CD4-positive, alpha-beta T cell treated with Interleukin-17A for 4 hours (primary cell): ENCODE results near the gene GLMP.
"Not testable (repeated sequence)": the region's sequence is repeated elsewhere in the genome, so short reads cannot be mapped to it uniquely, and the experiment has no call there.

Experiments used
- DNase-seq: peaks from one replicate; pipeline ENCODE4 v3.0.0-alpha.2; 2020; ENCODE audit warnings: mixed read lengths

The GLMP gene, protein sequence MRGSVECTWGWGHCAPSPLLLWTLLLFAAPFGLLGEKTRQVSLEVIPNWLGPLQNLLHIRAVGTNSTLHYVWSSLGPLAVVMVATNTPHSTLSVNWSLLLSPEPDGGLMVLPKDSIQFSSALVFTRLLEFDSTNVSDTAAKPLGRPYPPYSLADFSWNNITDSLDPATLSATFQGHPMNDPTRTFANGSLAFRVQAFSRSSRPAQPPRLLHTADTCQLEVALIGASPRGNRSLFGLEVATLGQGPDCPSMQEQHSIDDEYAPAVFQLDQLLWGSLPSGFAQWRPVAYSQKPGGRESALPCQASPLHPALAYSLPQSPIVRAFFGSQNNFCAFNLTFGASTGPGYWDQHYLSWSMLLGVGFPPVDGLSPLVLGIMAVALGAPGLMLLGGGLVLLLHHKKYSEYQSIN

GRCh38 chr1:156295391-156295947 lies at the start of gene GLMP:
GLMP (minus strand) TSS chr1:156295679; CDS start chr1:156295645, 34 bp downstream.
- peak; percentile 70 for DNase-seq

- no peak for DNase-seq
These were observed 48.9 kb upstream of the GLMP start for GRCh38 chr1:156344409-156344808.

DNA sequence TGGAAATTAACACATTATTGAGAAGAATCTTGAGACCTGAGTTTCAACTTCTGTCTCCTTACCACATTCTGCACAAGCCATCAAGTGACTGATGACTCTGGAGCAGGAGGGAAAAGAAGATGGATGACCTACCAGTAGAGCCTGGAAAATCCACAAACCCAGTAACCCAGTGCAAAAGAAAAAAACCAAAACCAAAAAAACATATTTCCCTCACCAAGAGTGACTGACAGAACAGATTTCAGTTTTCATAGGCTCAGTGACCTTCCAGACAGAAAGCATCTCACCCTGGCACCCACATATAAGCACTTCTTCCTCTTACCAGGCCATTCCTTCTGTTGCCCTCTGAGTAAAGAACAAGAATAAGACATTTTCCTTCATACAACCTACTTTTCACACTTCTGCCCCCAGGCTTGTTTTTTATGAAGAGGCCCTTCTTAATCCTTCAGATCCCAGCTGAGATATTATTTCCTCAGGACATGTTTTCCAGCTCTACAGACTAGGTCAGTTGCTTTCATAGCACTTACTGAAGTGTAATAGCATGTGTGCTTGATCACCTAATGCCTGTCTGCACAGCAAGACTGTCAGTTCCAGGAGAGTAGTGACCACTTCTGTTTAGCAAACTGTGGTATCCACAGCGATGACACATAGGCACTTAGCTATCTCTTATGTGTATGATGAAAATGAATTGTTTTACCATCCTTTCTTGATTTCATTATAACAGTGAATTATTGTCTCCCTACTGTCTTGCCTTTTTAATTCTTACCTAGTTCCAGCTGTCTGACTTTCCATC lies 46.9 kb upstream of the GLMP start:
- no peak for DNase-seq

DNA sequence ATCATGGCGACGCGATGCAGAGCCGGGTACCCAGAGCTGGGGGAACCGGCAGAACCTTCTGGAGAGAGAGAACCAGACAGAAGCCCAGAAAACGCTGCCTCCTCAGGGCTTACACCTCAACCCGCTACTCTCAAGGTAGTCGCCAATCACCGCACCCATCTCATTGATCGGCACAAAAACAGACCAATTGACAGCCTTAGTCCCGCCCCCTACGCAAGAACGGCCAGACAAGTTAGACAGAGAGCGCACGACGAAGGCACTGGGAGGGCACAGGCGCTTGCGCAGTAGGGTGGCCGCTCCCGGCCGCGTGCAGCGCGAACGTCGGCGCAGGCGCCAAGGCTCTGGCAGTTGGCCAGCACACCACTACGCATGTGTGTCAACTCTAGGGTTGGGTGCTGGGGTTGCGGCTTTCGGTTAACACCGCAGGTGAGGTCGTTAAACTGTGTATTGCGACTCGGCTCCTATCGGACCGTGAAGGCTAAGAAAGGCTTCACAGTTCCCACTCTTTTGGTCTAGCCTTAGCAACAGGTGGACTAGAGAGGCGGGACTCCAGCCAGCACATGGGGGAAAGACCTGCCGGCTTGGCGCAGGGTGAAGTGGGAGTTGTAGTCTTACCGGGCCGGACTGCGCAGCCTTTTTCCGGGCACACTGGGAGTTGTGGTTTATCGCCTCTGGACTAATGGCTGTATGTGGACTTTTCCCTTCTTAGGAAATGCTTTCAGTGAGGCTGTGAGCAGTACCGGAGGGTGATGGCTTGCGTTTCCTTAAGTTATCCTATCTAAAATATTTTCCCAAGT lies 42.9 kb upstream of the GLMP start, which contains the start of the genes CCT3 and TSACC:
TSS of gene CCT3 (minus strand) at position 113 of the 797 bp plus-strand sequence. CDS start at position 5, 108 bp downstream.
TSS of gene TSACC (plus strand) at position 347 of the 797 bp plus-strand sequence. CDS start 1,232 bp downstream, outside the sequence.
- DNase-seq: peak; percentile 99

- DNase-seq: no peak
These were observed 42.4 kb upstream of the GLMP start for GRCh38 chr1:156337888-156338179.

DNA sequence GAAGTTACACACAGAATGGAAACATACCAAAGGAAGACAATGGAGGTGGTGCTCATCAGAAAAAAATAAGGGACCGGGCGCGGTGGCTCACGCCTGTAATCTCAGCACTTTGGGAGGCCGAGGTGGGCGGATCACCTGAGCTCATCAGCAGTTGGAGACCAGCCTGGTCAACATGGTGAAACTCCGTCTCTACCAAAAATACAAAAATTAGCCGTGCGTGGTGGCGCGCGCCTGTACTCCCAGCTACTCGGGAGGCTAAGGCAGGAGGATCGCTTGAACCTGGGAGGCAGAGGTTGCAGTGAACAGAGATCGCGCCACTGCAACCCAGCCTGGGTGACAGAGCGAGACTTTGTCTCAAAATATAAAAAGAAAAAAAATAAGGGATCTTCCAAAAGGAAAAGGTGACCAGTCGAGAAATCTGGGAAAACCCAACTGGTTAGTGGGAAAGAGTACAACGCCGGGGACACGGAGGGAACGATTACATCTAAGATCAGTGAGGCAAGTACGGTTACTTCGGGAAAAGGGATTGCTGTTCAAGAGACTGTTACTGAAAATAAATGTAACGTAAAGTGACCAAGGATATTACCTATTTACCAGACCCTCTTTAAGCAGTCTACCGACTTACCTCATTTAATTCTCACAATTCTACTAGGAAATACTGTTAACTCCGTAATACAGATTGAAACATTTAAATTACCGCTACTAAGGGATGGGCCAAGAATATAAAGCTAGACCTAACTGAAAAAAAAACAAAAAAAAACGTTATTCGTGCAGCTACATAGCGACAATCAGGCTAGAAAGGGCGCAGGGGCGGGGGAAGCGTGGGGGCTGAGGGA lies 41.8 kb upstream of the GLMP start:
- no peak for DNase-seq

- no peak for DNase-seq
These were observed 40.8 kb upstream of the GLMP start for GRCh38 chr1:156336242-156336641.

DNA sequence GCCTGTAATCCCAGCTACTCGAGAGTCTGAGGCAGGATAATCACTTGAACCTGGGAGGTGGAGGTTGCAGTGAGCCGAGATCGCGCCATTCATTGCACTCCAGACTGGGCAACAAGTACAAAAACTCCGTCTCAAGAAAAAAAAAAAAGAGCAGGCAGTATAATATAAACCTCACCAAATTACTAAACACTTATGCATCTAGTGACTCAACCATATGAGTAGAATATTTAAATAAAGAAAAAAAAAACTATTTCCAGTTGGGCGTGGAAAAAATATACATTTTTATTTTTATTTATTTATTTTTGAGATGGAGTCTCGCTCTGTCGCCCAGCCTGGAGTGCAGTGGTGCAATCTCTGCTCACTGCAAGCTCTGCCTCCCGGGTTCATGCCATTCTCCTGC lies 27.7 kb upstream of the GLMP start:
- not testable (repeated sequence) for DNase-seq

DNA sequence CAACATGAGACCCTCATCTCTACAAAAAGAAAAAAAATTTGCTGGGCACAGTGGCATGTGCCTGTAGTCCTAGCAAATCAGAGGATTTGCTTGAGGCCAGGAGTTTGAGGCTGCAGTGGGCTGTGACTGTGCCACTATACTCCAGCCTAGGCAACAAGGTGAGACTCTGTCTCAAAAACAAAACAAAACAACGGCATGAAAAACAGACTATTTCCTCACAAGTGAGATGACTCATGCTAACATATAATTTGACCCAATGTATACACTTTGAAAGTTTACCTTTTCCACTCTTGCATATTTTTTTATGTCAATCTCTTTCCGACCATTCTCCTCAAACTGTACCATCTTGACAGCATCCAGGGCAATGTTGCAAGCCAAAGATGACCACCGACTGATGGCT lies 25.1 kb upstream of the GLMP start:
- DNase-seq: no peak

DNA sequence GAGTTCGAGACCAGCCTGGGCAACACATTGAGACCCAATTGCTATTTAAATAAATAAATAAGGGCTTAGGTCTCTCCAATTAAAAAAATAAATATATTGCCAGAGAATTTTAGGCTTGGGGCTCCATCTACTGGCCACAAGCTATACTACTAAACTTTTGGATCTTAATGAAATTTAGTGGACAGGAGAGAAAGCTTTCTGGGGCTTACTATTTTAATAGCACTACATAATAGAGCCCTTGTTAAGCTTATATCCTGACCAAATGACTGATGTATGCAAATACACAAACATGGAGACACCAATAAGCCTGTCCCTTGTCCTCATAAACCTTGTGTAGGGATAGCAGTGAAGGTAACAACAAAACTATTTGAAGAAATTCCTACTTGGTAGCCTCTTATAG lies 24.2 kb upstream of the GLMP start:
- peak; percentile 16 for DNase-seq

- DNase-seq: no peak
These were observed 21.4 kb upstream of the GLMP start for GRCh38 chr1:156316909-156317308.

- DNase-seq: no peak
These were observed 15.5 kb upstream of the GLMP start for GRCh38 chr1:156310962-156311361.

DNA sequence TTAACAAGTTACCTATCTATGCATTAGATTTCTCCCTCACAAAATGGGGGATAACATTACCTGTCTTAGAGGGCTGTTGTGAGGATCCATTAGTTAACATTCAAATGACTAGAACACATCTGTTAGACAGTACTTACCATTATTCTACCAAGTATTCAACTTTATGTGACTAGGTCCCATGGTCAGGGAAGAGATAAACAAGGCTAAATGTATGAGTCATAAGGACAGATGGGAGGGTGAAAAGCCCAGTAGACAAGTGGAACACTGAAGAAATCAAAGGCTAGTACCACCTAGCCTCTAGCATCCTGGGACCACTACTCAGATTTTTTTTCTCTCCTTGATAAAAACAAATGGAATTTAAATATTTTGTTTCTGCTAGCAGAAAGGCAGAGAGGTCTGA lies 12.6 kb upstream of the GLMP start:
- DNase-seq: no peak

DNA sequence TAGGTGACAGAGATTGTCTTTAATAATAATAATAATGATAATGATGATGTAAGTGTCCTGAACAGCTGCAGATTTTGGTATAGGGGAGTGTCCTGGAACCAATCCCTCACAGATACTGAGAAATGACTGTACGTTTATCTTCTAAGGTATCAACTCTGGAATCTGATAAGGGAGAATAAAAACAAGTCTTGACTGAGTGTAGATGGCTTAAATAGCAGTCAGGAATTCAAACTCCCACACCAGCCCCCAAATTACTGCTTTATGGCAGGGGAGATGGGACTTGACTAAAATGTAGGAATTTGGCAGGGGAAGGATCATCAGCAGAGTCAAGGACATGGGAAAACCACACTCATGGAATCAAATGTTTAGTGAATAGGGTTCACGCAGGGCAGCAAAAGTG lies 9.7 kb upstream of the GLMP start:
- no peak for DNase-seq

DNA sequence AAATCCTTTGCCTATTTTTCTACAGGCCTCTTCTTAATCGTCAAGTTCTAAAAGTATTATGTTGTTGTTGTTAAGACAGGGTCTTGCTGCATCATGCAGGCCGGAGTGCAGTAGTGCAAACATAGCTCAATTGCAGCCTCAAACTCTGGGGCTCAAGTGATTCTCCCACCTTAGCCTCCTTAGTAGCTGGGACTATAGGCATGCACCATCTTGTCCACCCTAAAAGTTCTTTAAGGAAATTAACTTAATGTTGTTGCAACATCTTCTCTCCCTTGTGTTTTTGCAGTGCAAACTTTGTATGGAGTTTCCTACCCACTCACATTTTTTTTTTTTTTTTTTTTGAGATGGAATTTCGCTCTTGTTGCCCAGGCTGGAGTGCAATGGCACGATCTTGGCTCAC lies 7.8 kb upstream of the GLMP start:
- DNase-seq: no peak

DNA sequence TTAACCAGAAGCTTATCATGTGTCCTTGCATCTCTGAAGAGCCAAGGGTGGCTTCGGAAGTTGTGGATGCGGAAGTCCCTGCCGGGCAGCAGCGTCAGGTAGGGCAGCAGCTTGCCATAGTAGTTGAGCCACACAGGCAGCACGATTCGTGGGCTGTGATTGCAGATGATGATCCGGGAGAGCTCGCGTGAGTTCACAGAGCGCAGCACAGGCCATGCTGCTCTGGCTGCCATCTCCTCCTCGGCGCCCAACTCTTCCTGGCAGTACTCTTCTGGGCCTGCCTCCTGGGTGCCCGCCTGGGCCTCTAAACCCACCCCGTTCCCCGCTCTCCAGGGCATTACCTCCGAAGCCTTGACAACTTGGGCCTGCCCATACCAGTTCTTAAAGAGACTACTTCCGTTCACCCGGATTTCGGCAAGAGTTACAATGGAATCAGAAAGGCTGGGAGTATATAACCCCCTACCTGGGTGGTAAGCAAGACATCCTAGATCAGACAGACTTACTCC lies 3.4 kb upstream of the GLMP start, which contains the start of gene VHLL:
TSS of gene VHLL (minus strand) at position 456 of the 506 bp plus-strand sequence. CDS start at position 338, 118 bp downstream.
- no peak for DNase-seq

GRCh38 chr1:156293895-156294294 lies 1.6 kb downstream of the GLMP start:
- DNase-seq: no peak

DNA sequence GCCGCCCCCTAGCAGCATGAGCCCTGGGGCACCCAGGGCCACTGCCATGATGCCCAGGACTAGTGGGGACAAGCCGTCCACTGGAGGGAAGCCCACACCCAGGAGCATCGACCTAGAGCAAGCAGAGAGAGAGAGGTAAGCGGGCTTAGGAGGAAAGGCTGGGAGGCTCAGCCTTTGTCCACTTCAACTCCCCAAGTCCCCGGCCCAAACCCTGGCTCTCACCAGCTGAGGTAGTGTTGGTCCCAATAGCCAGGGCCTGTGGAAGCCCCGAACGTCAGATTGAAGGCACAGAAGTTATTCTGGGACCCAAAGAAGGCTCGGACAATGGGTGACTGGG lies 2.4 kb downstream of the GLMP start:
- DNase-seq: no peak

DNA sequence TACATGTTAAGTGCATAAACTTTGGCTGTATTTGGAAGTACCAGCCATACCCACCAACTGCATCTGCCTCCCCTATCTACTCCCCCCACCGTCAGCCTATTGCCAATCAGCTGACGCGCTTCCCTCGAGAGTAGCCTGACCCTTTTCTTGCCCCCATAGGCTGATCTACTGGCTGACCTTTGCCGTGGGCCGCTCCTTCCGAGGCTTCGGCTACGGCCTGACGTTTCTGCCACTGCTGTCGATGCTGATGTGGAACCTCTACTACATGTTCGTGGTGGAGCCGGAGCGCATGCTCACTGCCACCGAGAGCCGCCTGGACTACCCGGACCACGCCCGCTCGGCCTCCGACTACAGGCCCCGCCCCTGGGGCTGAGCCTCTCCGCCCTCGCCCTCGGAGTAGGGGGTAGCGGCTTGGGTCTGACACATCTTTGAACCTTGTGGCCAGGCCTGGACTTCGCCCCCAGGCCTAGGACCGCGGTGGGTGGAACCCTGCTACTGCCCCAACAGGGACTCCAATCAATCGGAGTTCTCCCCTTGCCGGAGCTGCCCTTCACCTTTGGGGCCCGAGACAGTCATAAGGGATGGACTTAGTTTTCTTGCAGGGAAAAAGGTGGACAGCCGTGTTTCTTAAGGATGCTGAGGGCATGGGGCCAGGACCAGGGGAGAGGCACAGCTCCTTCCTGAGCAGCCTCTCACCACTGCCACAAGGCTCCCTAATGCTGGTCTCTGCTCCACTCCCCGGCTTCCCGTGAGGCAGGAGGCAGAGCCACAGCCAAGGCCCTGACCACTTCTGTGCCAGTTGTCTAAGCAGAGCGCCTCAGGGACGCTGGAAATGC lies 4.0 kb downstream of the GLMP start:
- peak; percentile 29 for DNase-seq

GRCh38 chr1:156289857-156290256 lies 5.6 kb downstream of the GLMP start:
- no peak for DNase-seq

DNA sequence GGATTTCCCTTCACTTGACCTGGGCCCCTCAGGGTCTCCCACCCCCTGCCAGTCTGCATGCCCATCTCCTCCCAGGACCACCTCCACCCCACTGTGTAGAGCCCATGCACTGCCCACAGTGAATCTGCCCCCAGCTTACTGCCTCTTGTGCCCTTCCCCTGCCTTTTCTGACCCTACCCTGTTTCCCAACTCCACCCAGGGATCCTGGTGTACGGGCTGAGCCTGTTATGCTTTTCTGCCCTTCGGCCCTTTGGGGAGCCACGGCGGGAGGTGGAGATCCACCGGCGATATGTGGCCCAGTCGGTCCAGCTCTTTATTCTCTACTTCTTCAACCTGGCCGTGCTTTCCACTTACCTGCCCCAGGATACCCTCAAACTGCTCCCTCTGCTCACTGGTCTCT lies 9.4 kb downstream of the GLMP start:
- no peak for DNase-seq
